DMS114 treated with DMSO at 0.1 percent for 48 hours (cell line): ENCODE measurements around the gene PPP2R2C.

Experiments used
- DNase-seq: peaks from one replicate; lab custom pipeline; 2025; ENCODE audit not compliant: unreplicated experiment; lab: John Stamatoyannopoulos, UW

Gene PPP2R2C

DNA sequence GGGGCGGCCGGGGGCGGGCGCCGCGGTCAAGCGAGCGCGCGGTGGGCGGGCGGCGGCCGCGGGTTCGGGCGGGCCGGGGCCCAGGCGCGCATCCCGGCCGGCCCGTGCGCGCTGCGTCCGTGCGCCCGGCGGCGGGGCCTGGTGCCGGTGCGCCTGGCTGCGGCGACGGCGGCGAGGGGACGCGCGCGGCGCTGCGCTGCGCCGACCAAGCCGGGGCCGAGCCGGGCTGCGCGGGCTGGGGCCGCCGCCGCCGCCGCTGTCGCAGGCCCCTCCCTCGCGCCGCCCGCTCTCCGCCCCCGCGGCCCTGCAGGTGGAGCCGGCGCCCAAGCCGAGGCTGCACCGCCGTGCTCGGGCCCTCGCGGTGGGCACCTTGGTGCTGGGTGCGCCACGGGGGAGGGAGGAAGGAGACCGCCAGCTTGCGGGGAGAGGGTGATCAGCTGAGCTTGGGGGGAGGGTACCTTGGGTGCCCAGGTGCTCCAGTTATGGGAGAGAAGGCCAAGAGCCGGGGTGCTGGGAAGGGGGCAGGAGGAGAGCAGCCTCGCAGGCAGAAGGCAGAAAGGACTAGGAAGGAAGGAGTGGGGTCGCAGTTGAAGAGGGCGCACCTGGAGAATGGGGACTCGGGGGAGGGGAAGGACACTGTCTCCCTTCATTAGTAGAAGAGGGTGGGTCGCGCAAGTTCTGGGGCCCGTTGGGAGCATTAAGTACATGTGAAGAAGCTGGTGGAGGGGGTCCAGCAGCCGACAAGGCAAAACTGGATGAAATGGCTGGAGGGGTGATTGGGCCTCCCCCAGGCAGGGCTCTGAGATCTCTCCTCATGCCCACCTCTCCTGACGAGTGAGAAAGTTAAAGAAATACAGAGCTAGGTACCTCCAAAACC lies at the start of gene PPP2R2C:
TSS of gene PPP2R2C (minus strand) at position 228 of the 877 bp plus-strand sequence. CDS start 385 bp downstream, outside the sequence.
- DNase-seq: no peak

- DNase-seq: no peak
Observed at GRCh38 chr4:6520978-6521377, 48.6 kb upstream of the PPP2R2C start.

DNA sequence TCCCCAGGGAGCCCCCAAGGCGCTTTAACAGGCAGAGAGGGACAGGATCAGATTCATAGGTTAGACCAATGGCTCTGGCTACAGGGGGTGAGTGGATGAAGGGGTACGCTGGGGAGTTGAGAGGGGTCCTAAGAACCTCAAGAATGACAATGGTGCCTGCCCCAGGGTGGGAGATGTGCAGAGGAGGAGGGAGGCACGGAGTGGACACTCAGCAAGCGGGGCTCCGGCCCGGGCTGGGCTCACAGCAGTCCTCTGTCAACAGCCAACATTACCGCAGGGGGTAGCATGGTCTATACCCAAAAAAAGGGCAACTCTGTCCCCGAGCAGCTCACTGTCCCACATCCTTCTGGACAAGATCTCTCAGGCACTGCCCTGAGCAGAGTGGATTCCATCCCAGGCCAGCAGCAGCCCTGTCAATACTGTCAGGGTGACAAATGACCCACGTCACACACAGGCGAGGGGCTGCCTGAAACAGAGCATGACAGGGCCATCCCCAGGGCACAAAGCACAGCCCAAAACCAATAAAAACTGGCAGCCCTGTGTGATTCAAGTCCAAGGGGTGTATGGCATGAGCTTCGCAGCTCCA lies 47.7 kb upstream of the PPP2R2C start:
- no peak for DNase-seq

GRCh38 chr4:6517171-6517570 lies 44.8 kb upstream of the PPP2R2C start:
- DNase-seq: no peak

DNA sequence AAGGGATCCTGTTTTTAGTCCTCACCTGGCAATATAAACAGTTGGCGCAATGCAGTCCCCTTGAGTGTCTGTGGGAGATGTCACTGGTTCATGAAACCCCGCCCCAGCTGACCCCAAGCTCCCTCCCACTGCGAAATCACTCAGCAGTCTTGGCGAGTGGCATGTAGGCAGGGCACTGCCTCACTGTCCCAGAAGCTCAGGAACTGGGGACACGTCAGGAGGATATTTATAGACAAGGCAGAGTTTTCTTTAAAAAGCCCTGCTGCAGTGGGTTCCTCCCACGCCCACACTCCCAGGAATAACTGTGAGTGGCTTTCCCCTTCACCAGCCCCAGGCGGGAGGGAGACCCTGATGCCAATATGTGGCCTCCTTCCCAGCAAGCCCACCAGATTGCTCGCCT lies 44.3 kb upstream of the PPP2R2C start:
- no peak for DNase-seq

DNA sequence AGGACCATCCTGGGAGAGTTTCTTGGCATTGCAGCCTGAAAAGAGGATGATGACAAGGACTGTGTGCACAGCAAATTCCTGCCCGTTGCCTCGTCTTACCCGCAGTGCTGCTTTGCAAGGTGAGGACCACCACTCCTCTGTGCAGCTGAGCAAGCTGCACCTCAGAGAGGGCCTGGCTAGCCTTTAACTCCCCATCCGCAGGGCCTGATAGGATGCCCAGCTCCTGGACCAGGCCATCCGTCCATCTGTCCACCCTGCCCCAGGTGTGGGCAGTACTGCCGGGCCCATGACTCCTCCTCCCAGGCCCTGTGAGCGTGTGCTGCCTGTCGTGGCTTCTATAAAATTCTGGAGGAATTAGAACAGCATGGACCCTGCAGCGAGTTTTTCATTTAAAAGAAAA lies 43.9 kb upstream of the PPP2R2C start:
- DNase-seq: no peak

DNA sequence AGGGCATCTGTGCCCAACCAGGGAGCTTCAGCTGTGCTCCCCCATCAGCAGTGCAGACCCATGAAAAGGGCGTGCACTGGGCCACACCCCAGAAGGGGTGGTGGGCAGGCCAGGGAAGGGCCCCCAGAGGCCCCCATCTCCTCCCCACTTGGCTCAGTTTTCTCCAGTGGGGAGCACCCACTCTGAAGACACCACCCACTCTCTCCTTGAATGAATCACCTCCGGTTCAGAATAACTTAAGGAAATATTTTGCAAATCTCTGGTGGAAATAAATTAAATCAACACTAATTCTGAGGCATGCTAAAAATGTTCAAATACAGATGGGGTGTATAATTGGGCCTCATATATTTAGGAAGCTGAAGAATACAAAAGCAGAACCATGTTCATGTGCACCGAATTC lies 41.3 kb upstream of the PPP2R2C start:
- DNase-seq: no peak

GRCh38 chr4:6509587-6509986 lies 37.2 kb upstream of the PPP2R2C start:
- DNase-seq: no peak

DNA sequence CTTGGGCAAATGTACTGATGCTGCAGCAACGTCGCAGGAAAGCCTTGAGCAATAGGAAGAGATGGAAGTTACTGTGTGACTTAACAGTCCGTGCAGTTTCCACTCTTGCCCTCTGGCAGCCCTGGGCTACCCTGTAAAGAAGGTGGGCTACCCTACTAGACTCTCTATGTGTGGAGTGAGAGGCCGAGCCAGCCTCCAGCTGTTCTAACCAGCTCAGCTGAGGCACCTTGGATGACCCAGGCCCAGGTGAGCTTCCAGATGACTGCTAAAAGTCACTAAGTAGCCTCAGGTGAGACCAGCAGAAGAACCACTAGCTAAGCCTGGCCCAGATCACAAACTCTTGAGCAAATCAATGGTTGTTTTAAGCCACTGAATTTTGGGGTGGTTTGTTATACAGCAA lies 34.9 kb upstream of the PPP2R2C start:
- no peak for DNase-seq

- DNase-seq: no peak
Observed at GRCh38 chr4:6506616-6507140, 34.3 kb upstream of the PPP2R2C start.

- DNase-seq: peak; percentile 2
Observed at GRCh38 chr4:6504900-6505496, 32.6 kb upstream of the PPP2R2C start.

- DNase-seq: no peak
Observed at GRCh38 chr4:6502747-6503465, 30.5 kb upstream of the PPP2R2C start.

DNA sequence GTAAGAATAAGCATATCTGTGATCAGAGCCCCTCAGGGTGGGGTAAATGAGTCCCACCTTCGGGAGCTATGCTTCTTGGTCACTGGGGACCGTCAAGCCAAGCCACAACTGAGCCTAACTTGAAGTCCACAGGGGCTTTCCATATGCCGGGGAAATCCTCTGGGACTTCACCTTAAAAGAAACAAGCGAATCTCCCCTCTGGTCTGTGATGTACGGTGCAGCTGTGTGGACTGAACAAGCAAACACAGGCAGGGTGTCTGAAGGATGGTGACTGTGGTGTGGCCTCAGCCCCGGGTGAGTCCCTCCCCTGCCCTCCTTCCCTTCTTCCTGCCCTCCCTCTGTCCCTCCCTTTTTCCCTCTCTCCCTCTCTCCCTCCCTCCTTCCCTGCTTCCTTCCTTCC lies 29.7 kb upstream of the PPP2R2C start:
- DNase-seq: no peak

- no peak for DNase-seq
Observed at GRCh38 chr4:6501171-6501570, 28.8 kb upstream of the PPP2R2C start.

GRCh38 chr4:6500481-6501140 lies 28.2 kb upstream of the PPP2R2C start:
- no peak for DNase-seq

DNA sequence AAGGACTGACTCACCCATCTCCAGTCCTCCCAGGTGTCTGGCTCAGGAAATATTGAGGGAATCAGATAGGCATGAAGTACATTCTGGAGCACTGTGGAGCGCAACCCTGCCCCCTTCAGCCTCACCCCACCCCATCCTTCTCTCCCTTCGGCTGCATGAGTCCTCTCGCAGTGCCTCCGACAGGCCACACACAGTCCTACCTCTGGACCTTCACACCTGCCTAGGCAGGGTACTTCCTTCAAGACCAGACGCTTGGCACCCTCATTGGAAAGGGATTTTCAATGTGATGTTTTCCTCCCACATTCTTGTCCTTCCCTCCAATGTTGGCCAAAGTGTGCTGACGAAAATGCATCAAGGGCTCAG lies 26.8 kb upstream of the PPP2R2C start:
- DNase-seq: no peak

GRCh38 chr4:6498511-6499237 lies 26.3 kb upstream of the PPP2R2C start:
- DNase-seq: no peak

DNA sequence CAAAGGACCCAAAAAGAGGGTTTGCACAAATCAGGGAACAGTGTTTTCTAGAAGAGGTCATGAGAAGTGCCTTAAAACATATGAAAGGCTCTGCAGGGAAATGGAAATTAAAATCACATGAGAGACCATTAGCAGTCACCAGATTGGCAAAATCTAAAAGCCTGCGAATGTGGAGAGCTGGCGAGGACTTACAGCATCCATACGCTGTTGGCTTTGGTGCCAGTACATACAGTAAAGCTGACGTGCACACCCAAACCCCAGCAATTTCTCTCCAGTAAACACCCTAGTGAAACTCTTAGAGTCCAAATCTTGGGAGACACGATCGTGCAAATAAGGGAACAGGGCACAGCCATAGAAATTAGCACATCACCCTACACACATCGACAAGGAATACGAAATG lies 25.4 kb upstream of the PPP2R2C start:
- no peak for DNase-seq

- no peak for DNase-seq
Observed at GRCh38 chr4:6495736-6496135, 23.3 kb upstream of the PPP2R2C start.

GRCh38 chr4:6495296-6495590 lies 22.8 kb upstream of the PPP2R2C start:
- DNase-seq: no peak
